Panc1 (cell line): ENCODE measurements around the gene MTX1. TPM values are rescaled to one million over a fixed set of nuclear protein-coding genes. Genes with fewer than 3 reads are reported as not detected.

ENCODE experiments used
- ATAC-seq: fragments of 200-7000 bp; cut with Tn5 transposase; 2 replicates; pipeline ENCODE4 v1.9.1; 2020; ENCODE audit warnings: mild to moderate bottlenecking, moderate library complexity
- BruUV-seq: library from RNA; stranded (reverse); fragments of 400-500 nt; replicated peaks from 2 replicates; lab custom pipeline; 2021; lab: Mats Ljungman, UMichigan
- CTCF ChIA-PET: fragments of 300-600 bp; sonication (Branson Sonifier 250); formaldehyde crosslinking; loops from one replicate; lab custom pipeline; 2022; ENCODE audit warnings: antibody characterized with exemption; lab: Charles Lee
- POLR2A ChIA-PET: fragments of 300-600 bp; sonication (Branson Sonifier 250); formaldehyde crosslinking; loops from one replicate; lab custom pipeline; 2022; ENCODE audit warnings: antibody characterized with exemption; lab: Charles Lee
- DNase-seq: peaks from one replicate; pipeline ENCODE4 v3.0.0-alpha.2; 2010; ENCODE audit warnings: low read depth, low spot score
- H3K27ac ChIP-seq: 2 replicates; pipeline ENCODE4 v1.5.1; 2011; ENCODE audit warnings: mild to moderate bottlenecking, low read length, inconsistent platforms
- H3K27me3 ChIP-seq: fragments of 200-500 bp; sonication (Bioruptor generic); 2 replicates; pipeline ENCODE4 v1.6.0; 2014; ENCODE audit warnings: low read length, inconsistent platforms; ENCODE audit not compliant: control insufficient read depth, insufficient read depth
- H3K36me3 ChIP-seq: fragments of 200-500 bp; sonication (Bioruptor generic); 2 replicates; pipeline ENCODE4 v1.5.1; 2014; ENCODE audit warnings: inconsistent platforms, mild to moderate bottlenecking, low read length, moderate library complexity; ENCODE audit not compliant: control insufficient read depth, insufficient read depth
- H3K4me1 ChIP-seq: 2 replicates; pipeline ENCODE4 v1.5.1; 2011; ENCODE audit warnings: inconsistent platforms, mild to moderate bottlenecking, low read length, moderate library complexity; ENCODE audit not compliant: control insufficient read depth, insufficient read depth
- H3K4me3 ChIP-seq, 2 experiments: 2 replicates each; pipeline ENCODE4 v1.5.1; 2011 to 2012; ENCODE audit warnings: low read depth in 2 of 2, low read length in 2 of 2, mild to moderate bottlenecking in 2 of 2, inconsistent platforms in 1 of 2, moderate library complexity in 1 of 2
- H3K9me3 ChIP-seq: fragments of 200-500 bp; sonication (Bioruptor generic); 2 replicates; pipeline ENCODE4 v1.5.1; 2014; ENCODE audit warnings: low read depth, mild to moderate bottlenecking, inconsistent platforms, low read length, moderate library complexity; ENCODE audit not compliant: control insufficient read depth, insufficient read depth
- CTCF ChIP-seq: fragments of 450-650 bp; IDR thresholded peaks from 2 replicates; pipeline ENCODE4 v1.5.1; 2017; ENCODE audit warnings: mild to moderate bottlenecking
- POLR2AphosphoS5 ChIP-seq: IDR thresholded peaks from 2 replicates; pipeline ENCODE4 v1.6.1; 2012; ENCODE audit warnings: mild to moderate bottlenecking, low read depth, low read length, moderate library complexity
- in situ Hi-C: cut with HindIII; loops from 2 replicates; pipeline ENCODE4 v1.10.0; 2016; ENCODE audit warnings: low sequenced_read_pairs, low pct_unique_long_range_greater_than_20kb
- intact Hi-C: fragments of 100-400 bp; cut with micrococcal nuclease; formaldehyde crosslinking; loops from one replicate; pipeline ENCODE4 v1.10.0; 2022; ENCODE audit not compliant: unreplicated experiment
- total RNA-seq: library from RNA; stranded (reverse); gene quantifications from one replicate; pipeline ENCODE4 v1.2.1, GENCODE V29; 2021; ENCODE audit not compliant: unreplicated experiment

The MTX1 gene
- total RNA-seq, 1 experiment from 2014 or later: 53.6 TPM

- peaks cover 18% of the 10 kb centered on the region for H3K36me3 ChIP-seq
- in situ Hi-C loops: no loop called here
- CTCF ChIA-PET: interaction anchor here (0.7 kb wide), 1 partner anchor 11 kb away, joined by 3 read pairs; no protein-coding TSS in a partner anchor
These were observed 54.6 kb downstream of the MTX1 start for GRCh38 chr1:155263067-155263466.

More at GRCh38 chr1:155263067-155263466, 54.6 kb downstream of the MTX1 start:
- Histone ChIP-seq H3K27me3 (no peaks in the 10 kb centered on the region), H3K27ac (peak overlapping the region; percentile 97), H3K4me3 (no peak overlapping the region), H3K9me3 (no peaks in the 10 kb centered on the region), H3K4me1 (peaks cover 13% of the 10 kb centered on the region)
- intact Hi-C loops: no loop called here
- BruUV-seq: no TSS peak
- TF ChIP-seq CTCF (no peak), POLR2AphosphoS5 (no peak)
- POLR2A ChIA-PET: no interaction called here
- no peak for ATAC-seq
- DNase-seq: no peak

Other genes with a start within 250 kb of the MTX1 start
- 41.1 TPM for gene PYGO2, start 246.9 kb upstream of the MTX1 start, total RNA-seq
- 373 TPM for gene SHC1, start 237.9 kb upstream of the MTX1 start, total RNA-seq
- 212 TPM for gene CKS1B, start 234.0 kb upstream of the MTX1 start, total RNA-seq
- gene FLAD1, start 225.4 kb upstream of the MTX1 start, total RNA-seq: 72.8 TPM
- gene LENEP, start 215.1 kb upstream of the MTX1 start, total RNA-seq: 0.67 TPM
- 55.8 TPM for gene ZBTB7B, start 205.9 kb upstream of the MTX1 start, total RNA-seq
- 0.13 TPM for gene DCST2, start 174.9 kb upstream of the MTX1 start, total RNA-seq
- gene DCST1, start 174.9 kb upstream of the MTX1 start, total RNA-seq: not detected
- 41.7 TPM for gene ADAM15, start 157.4 kb upstream of the MTX1 start, total RNA-seq
- gene EFNA4, start 145.0 kb upstream of the MTX1 start, total RNA-seq: 8.0 TPM
- 2.3 TPM for gene EFNA3, start 129.9 kb upstream of the MTX1 start, total RNA-seq
- 23.8 TPM for gene EFNA1, start 80.8 kb upstream of the MTX1 start, total RNA-seq
- 67.4 TPM for gene SLC50A1, start 72.8 kb upstream of the MTX1 start, total RNA-seq
- 66.0 TPM for gene DPM3, start 68.2 kb upstream of the MTX1 start, total RNA-seq
- gene KRTCAP2, start 35.4 kb upstream of the MTX1 start, total RNA-seq: 155 TPM
- gene TRIM46, start 34.8 kb upstream of the MTX1 start, total RNA-seq: 3.8 TPM
- gene THBS3, start 798 bp upstream of the MTX1 start, total RNA-seq: 35.9 TPM
- gene ENTREP3, start 46.8 kb downstream of the MTX1 start, total RNA-seq: 94.7 TPM
- gene SCAMP3, start 53.7 kb downstream of the MTX1 start, total RNA-seq: 200 TPM
- 43.6 TPM for gene CLK2, start 64.8 kb downstream of the MTX1 start, total RNA-seq
- gene HCN3, start 68.8 kb downstream of the MTX1 start, total RNA-seq: 7.8 TPM
- 0.13 TPM for gene PKLR, start 92.7 kb downstream of the MTX1 start, total RNA-seq
- gene FDPS, start 100.2 kb downstream of the MTX1 start, total RNA-seq: 255 TPM
- 77.9 TPM for gene RUSC1, start 112.2 kb downstream of the MTX1 start, total RNA-seq